IMR-90 (cell line): ENCODE results near the gene CTNNA2. TPM values are rescaled to one million over a fixed set of nuclear protein-coding genes. Genes with fewer than 3 reads are reported as not detected.

Experiments
- ATAC-seq: fragments of 200-7000 bp; cut with Tn5 transposase; 2 replicates; pipeline ENCODE4 v1.9.1; 2020; ENCODE audit warnings: low read depth, mild to moderate bottlenecking, moderate library complexity
- BruUV-seq: library from RNA; stranded (reverse); fragments of 400-500 nt; replicated peaks from 2 replicates; lab custom pipeline; 2021; lab: Mats Ljungman, UMichigan
- CTCF ChIA-PET: fragments of 300-600 bp; formaldehyde crosslinking; extraction: SDS; loops from one replicate; lab custom pipeline; 2021; ENCODE audit warnings: antibody characterized with exemption; lab: Yijun Ruan, JAX
- POLR2A ChIA-PET: fragments of 300-600 bp; sonication (Branson Sonifier 250); formaldehyde crosslinking; loops from one replicate; lab custom pipeline; 2022; ENCODE audit warnings: antibody characterized with exemption; ENCODE audit not compliant: unreplicated experiment; lab: Charles Lee
- DNase-seq: peaks from one replicate; pipeline ENCODE4 v3.0.0; 2013
- H2AFZ ChIP-seq: replicated peaks from 2 replicates; pipeline ENCODE3; 2013; ENCODE audit warnings: low read length, mild to moderate bottlenecking; ENCODE audit not compliant: poor library complexity
- H2AK5ac ChIP-seq: 2 replicates; pipeline ENCODE4 v1.6.1; 2013; ENCODE audit warnings: low read depth, low read length, inconsistent platforms
- H2AK9ac ChIP-seq: replicated peaks from 2 replicates; pipeline ENCODE3; 2013; ENCODE audit warnings: mild to moderate bottlenecking, low read depth, low read length, moderate library complexity; ENCODE audit not compliant: poor library complexity
- H2BK120ac ChIP-seq: 2 replicates; pipeline ENCODE4 v1.6.1; 2013; ENCODE audit warnings: low read depth, low read length, inconsistent platforms
- H2BK15ac ChIP-seq: 3 replicates; pipeline ENCODE4 v1.6.1; 2013; ENCODE audit warnings: low read depth, low read length, inconsistent platforms
- H2BK20ac ChIP-seq: 2 replicates; pipeline ENCODE4 v1.6.1; 2013; ENCODE audit warnings: low read depth, mild to moderate bottlenecking, inconsistent platforms, low read length, moderate library complexity
- H2BK5ac ChIP-seq: 2 replicates; pipeline ENCODE4 v1.6.1; 2013; ENCODE audit warnings: mild to moderate bottlenecking, low read depth, low read length, inconsistent platforms; ENCODE audit not compliant: poor library complexity, severe bottlenecking
- H3K14ac ChIP-seq: replicated peaks from 2 replicates; pipeline ENCODE4 v1.6.1; 2013; ENCODE audit warnings: low read depth, low read length, inconsistent platforms
- H3K18ac ChIP-seq: 2 replicates; pipeline ENCODE4 v1.6.1; 2013; ENCODE audit warnings: low read depth, low read length, control low read depth
- H3K23ac ChIP-seq: 2 replicates; pipeline ENCODE4 v1.6.1; 2013; ENCODE audit warnings: low read depth, low read length, inconsistent platforms
- H3K27ac ChIP-seq: 2 replicates; pipeline ENCODE4 v1.5.1; 2013; ENCODE audit warnings: mild to moderate bottlenecking, control low read depth, low read length; ENCODE audit not compliant: insufficient read depth
- H3K27me3 ChIP-seq: 2 replicates; pipeline ENCODE4 v1.6.1; 2013; ENCODE audit warnings: low read length; ENCODE audit not compliant: control insufficient read depth, insufficient read depth
- H3K36me3 ChIP-seq: 2 replicates; pipeline ENCODE4 v1.6.1; 2013; ENCODE audit warnings: low read length, mixed read lengths; ENCODE audit not compliant: control insufficient read depth, insufficient read depth
- H3K4ac ChIP-seq: 2 replicates; pipeline ENCODE4 v1.6.1; 2013; ENCODE audit warnings: low read depth, low read length, inconsistent platforms
- H3K4me1 ChIP-seq: 2 replicates; pipeline ENCODE4 v1.6.1; 2013; ENCODE audit warnings: low read length, mixed read lengths; ENCODE audit not compliant: control insufficient read depth, insufficient read depth
- H3K4me2 ChIP-seq: 2 replicates; pipeline ENCODE4 v1.6.1; 2013; ENCODE audit warnings: low read depth, mild to moderate bottlenecking, control low read depth, low read length, moderate library complexity
- H3K4me3 ChIP-seq: 2 replicates; pipeline ENCODE4 v1.5.1; 2013; ENCODE audit warnings: low read depth, mild to moderate bottlenecking, control low read depth, low read length, moderate library complexity; ENCODE audit not compliant: insufficient read depth
- H3K56ac ChIP-seq: 2 replicates; pipeline ENCODE4 v1.6.1; 2013; ENCODE audit warnings: low read length, inconsistent platforms; ENCODE audit not compliant: insufficient read depth; ENCODE audit errors: extremely low read depth
- H3K79me1 ChIP-seq, 2 experiments: 2 replicates each; pipeline ENCODE4 v1.6.1; 2013; ENCODE audit warnings: low read length in 2 of 2, inconsistent platforms in 1 of 2, low read depth in 1 of 2
- H3K9ac ChIP-seq: 2 replicates; pipeline ENCODE4 v1.6.1; 2013; ENCODE audit warnings: low read depth, low read length, control low read depth
- H3K9me1 ChIP-seq: 2 replicates; pipeline ENCODE4 v1.6.1; 2013; ENCODE audit warnings: low read length, inconsistent platforms; ENCODE audit not compliant: insufficient read depth
- H3K9me3 ChIP-seq: 2 replicates; pipeline ENCODE4 v1.6.1; 2013; ENCODE audit warnings: low read length; ENCODE audit not compliant: control insufficient read depth, insufficient read depth
- H4K20me1 ChIP-seq: 2 replicates; pipeline ENCODE4 v1.6.1; 2013; ENCODE audit warnings: low read length, inconsistent platforms; ENCODE audit not compliant: insufficient read depth
- H4K5ac ChIP-seq: 2 replicates; pipeline ENCODE4 v1.6.1; 2013; ENCODE audit warnings: mild to moderate bottlenecking, low read depth, low read length, control low read depth
- H4K8ac ChIP-seq, 2 experiments: 2 replicates each; pipeline ENCODE4 v1.6.1; 2013; ENCODE audit warnings: low read depth in 2 of 2, low read length in 2 of 2, control low read depth in 1 of 2, inconsistent platforms in 1 of 2
- H4K91ac ChIP-seq: 2 replicates; pipeline ENCODE4 v1.6.1; 2013; ENCODE audit warnings: low read depth, low read length, inconsistent platforms; ENCODE audit not compliant: insufficient read depth
- CEBPB ChIP-seq: IDR thresholded peaks from 2 replicates; pipeline ENCODE4 v1.6.1; 2012; ENCODE audit warnings: low read depth, low read length, improper control_type of control experiment
- CHD1 ChIP-seq: IDR thresholded peaks from 2 replicates; pipeline ENCODE4 v1.6.1; 2012; ENCODE audit warnings: low read depth, low read length, improper control_type of control experiment
- FOS ChIP-seq: fragments of 150-350 bp; IDR thresholded peaks from 2 replicates; pipeline ENCODE4 v1.6.1; 2016; ENCODE audit warnings: low read depth, low read length
- MAZ ChIP-seq: IDR thresholded peaks from 2 replicates; pipeline ENCODE4 v1.6.1; 2012; ENCODE audit warnings: low read depth, mild to moderate bottlenecking, low read length, improper control_type of control experiment, moderate library complexity, borderline replicate concordance
- POLR2A ChIP-seq: IDR thresholded peaks from 2 replicates; pipeline ENCODE4 v1.6.1; 2012; ENCODE audit warnings: mild to moderate bottlenecking, low read depth, low read length
- WGBS, 2 experiments: methylation state at CpG; one replicate each; pipeline versions ENCODE4 v1.1.5 to v1.1.7; 2013; ENCODE audit warnings: missing lambda C conversion rate in 2 of 2; ENCODE audit not compliant: insufficient read length in 1 of 2; ENCODE audit errors: extremely low coverage in 2 of 2; 5-methylcytosine and 5-hydroxymethylcytosine counted together
- dilution Hi-C: fragments of 300-500 bp; cut with HindIII; formaldehyde crosslinking; loops from one replicate; pipeline ENCODE4 v1.14.3; 2018; ENCODE audit warnings: low sequenced_read_pairs; ENCODE audit not compliant: unreplicated experiment
- in situ Hi-C: fragments of 300-500 bp; cut with MboI; formaldehyde crosslinking; loops from 3 replicates; pipeline ENCODE4 v1.14.3; 2019; ENCODE audit warnings: low sequenced_read_pairs, inconsistent platforms, mixed read lengths
- intact Hi-C: fragments of 100-400 bp; cut with micrococcal nuclease; formaldehyde crosslinking; loops from 2 replicates; pipeline ENCODE4 v1.10.0; 2022
- polyA plus RNA-seq, 3 experiments: library from polyadenylated mRNA; depleted of rRNA; stranded (reverse); fragments of >200 nt; gene quantifications; 2 replicates each; pipeline ENCODE4 v1.2.3, GENCODE V29; 2012; ENCODE audit warnings: low replicate concordance in 1 of 3
- total RNA-seq: library from RNA; depleted of rRNA; stranded (reverse); fragments of >200 nt; gene quantifications from 2 replicates; pipeline ENCODE4 v1.2.3, GENCODE V29; 2012

The CTNNA2 gene
- total and polyA plus RNA-seq, 2 of the 4 experiments (the other 2 are of a cell fraction): not detected

GRCh38 chr2:80231421-80231820 is 718.6 kb downstream of the CTNNA2 start:
- no peak overlapping the region for H3K18ac ChIP-seq
- no peaks in the 10 kb centered on the region for H3K4me1 ChIP-seq
- no peak overlapping the region for H2BK20ac ChIP-seq
- no peak for ATAC-seq
- no peak for DNase-seq
- no peak overlapping the region for H2AK9ac ChIP-seq
- no peak overlapping the region for H2BK120ac ChIP-seq
- H4K20me1 ChIP-seq: no peaks in the 10 kb centered on the region
- no peak overlapping the region for H2BK5ac ChIP-seq
- H3K9me1 ChIP-seq: no peaks in the 10 kb centered on the region
- H3K23ac ChIP-seq: no peak overlapping the region
- H3K9me3 ChIP-seq: no peaks in the 10 kb centered on the region
- no peak overlapping the region for H3K9ac ChIP-seq
- H3K14ac ChIP-seq: no peak overlapping the region
- H3K27ac ChIP-seq: no peak overlapping the region
- H3K56ac ChIP-seq: no peak overlapping the region
- H2AK5ac ChIP-seq: no peak overlapping the region
- no peak overlapping the region for H2BK15ac ChIP-seq
- H4K91ac ChIP-seq: no peak overlapping the region
- no peak for TF ChIP-seq MAZ
- TF ChIP-seq FOS: no peak
- TF ChIP-seq CEBPB: no peak
- TF ChIP-seq CHD1: no peak
- TF ChIP-seq POLR2A: no peak
- no CpG with 5 or more reads among the region's 1 CpG for WGBS, 2 experiments
- H3K36me3 ChIP-seq: no peaks in the 10 kb centered on the region
- H4K8ac ChIP-seq: no peak overlapping the region
- no peaks in the 10 kb centered on the region for H3K27me3 ChIP-seq
- H3K4me3 ChIP-seq: no peak overlapping the region
- H4K5ac ChIP-seq: no peak overlapping the region
- in situ Hi-C loops: loop anchor here (10.0 kb wide), 1 partner anchor 297 kb away; no protein-coding TSS in a partner anchor
- ChIA-PET CTCF (interaction anchor here (0.6 kb wide), 1 partner anchor 15 kb away, joined by 6 read pairs; no protein-coding TSS in a partner anchor), POLR2A (no interaction called here)
- H3K4me2 ChIP-seq: no peak overlapping the region
- H3K4ac ChIP-seq: no peak overlapping the region
- H3K79me1 ChIP-seq: no peaks in the 10 kb centered on the region
- H2AFZ ChIP-seq: no peak overlapping the region
- no TSS peak for BruUV-seq
- intact Hi-C loops: no loop called here
- dilution Hi-C loops: no loop called here
